Frontal cortex (tissue), 4 donors: ENCODE data around the gene CMTM2. TPM values are rescaled to one million over a fixed set of nuclear protein-coding genes. Genes with fewer than 3 reads are reported as not detected.
"Not testable (repeated sequence)": the region's sequence is repeated elsewhere in the genome, so short reads cannot be mapped to it uniquely, and the experiment has no call there.

ENCODE experiments used
- DNase-seq, 2 donors: peaks; one replicate each; pipeline ENCODE4 v3.0.0; 2012; ENCODE audit warnings: low spot score in 2 of 2
- FAIRE-seq: peaks from 2 replicates; lab custom pipeline; 2012; peaks lifted over from hg19 to GRCh38; lab: Jason Lieb, UNC
- small RNA-seq: library from RNA; depleted of rRNA; stranded (forward); fragments of <200 nt; gene quantifications from one replicate; pipeline ENCODE3, GENCODE V24; 2014
- total RNA-seq: library from RNA; depleted of rRNA; stranded (reverse); fragments of >200 nt; gene quantifications from one replicate; pipeline ENCODE4 v1.2.3, GENCODE V29; 2014
- donor health status: control.
- donor health status: control.
- donor health status: control.

CMTM2 gene
- total RNA-seq, 1 donor from 2014 or later: not detected

DNA sequence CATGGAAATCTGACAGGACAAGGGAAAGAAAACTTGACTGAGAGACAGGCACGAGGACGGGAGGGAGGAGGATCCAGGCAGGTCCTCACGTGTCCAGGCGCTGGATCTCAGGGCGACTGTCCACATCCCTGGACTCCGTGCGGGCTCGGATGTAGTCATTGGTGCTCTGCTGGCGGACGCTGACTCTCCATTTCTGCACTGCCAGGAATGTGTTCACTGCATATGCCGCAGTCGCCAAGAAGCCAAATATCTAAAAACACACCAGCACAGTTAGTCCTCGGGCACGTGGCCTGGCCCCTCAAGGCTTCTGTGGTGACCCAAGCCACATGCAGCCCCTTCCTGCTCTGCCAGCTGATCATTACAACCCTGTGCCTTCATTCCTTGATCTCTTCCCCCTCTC lies 42.7 kb downstream of the CMTM2 start:
- no peak for DNase-seq
- FAIRE-seq: no peak

DNA sequence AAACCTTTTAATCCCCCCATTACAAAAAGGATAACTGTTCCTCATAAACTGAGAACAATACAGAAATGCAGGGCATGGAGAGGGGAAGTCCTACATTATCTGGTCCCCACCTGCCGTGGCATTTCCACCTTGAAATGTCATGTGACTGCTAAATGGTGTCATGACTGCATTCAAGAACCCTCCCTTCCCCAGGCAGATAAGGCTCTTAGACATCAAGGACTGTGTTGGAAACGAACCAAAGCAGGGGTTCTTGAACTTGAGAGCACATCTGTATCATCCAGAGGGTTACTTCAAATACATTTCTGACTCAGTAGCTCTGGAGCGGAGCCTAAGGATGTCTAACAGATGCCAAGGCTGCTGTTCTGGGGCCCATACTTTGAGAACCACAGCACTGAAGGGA lies 43.6 kb downstream of the CMTM2 start:
- no peak for DNase-seq
- FAIRE-seq: no peak

GRCh38 chr16:66623755-66624154 lies 44.5 kb downstream of the CMTM2 start:
- DNase-seq (no peak), FAIRE-seq (no peak)

DNA sequence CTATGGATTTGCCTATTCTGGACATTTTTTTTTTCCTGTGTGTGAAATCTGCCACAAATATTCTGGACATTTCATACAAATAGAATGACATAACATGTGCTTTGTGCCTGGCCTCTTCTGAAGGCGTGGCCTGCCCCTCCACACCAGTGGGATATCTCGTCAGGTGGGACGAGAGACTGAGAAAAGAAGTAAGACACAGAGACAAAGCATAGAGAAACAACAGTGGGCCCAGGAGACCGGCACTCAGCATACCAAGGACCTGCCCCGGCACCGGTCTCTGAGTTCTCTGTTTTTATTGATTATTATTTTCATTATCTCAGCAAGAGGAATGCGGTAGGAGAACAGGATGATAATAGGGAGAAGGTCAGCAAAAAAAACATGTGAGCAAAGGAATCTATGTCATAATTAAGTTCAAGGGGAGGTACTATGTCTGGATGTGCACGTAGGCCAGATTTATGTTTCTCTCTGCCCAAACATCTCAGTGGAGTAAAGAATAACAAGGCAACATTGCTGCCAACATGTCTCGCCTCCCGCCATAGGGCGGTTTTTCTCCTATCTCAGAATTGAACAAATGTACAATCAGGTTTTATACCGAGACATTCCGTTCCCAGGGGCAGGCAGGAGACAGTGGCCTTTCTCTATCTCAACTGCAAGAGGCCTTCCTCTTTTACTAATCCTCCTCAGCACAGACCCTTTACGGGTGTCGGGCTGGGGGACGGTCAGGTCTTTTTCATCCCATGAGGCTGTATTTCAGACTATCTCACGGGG lies 48.5 kb downstream of the CMTM2 start:
- not testable (repeated sequence) for DNase-seq, FAIRE-seq

GRCh38 chr16:66629856-66630255 lies 50.6 kb downstream of the CMTM2 start:
- DNase-seq (no peak), FAIRE-seq (no peak)

DNA sequence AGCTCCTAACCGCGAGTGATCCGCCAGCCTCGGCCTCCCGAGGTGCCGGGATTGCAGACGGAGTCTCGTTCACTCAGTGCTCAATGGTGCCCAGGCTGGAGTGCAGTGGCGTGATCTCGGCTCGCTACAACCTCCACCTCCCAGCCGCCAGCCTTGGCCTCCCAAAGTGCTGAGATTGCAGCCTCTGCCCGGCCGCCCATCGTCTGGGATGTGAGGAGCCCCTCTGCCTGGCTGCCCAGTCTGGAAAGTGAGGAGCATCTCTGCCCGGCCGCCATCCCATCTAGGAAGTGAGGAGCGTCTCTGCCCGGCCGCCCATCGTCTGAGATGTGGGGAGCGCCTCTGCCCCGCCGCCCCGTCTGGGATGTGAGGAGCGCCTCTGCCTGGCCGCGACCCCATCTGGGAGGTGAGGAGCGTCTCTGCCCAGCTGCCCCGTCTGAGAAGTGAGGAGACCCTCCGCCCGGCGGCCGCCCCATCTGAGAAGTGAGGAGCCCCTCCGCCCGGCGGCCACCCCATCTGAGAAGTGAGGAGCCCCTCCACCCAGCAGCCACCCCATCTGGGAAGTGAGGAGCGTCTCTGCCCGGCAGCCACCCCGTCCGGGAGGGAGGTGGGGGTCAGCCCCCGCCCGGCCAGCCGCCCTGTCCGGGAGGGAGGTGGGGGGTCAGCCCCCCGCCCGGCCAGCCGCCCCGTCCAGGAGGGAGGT lies 51.4 kb downstream of the CMTM2 start:
- FAIRE-seq, DNase-seq: not testable (repeated sequence)

GRCh38 chr16:66631558-66631957 lies 52.3 kb downstream of the CMTM2 start:
- FAIRE-seq, DNase-seq: not testable (repeated sequence)

DNA sequence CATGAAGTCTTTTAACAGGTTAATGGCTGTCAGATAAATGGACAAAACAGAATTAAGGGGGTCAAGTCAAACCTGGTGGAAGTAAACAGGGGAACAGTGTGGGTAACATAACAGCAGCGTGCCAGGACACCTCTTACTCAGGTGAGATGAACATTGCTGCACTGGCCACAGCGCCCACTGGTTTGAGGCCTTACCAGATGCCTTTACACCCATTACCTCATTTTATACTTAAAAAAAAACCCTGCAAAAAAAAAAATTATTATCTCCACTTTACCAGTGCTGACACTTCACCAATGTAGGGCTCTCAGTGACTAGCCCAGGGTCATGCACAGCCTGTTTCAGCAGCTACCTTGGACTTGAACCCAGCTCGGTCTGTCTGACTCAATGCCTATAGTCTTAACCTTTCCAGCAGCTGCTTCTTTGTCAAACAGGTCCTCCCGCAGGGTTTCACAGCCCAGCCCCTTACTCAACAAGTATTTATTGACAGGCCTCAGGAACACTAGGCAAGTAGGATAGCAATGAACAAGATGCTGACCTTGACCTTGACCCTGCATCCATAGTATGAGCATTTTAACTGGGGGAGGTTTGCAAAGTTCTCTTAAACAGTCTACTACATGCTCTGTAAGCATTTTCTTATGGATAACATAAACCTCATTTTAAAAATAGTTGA lies 55.4 kb downstream of the CMTM2 start:
- FAIRE-seq: no peak
- DNase-seq: no peak

DNA sequence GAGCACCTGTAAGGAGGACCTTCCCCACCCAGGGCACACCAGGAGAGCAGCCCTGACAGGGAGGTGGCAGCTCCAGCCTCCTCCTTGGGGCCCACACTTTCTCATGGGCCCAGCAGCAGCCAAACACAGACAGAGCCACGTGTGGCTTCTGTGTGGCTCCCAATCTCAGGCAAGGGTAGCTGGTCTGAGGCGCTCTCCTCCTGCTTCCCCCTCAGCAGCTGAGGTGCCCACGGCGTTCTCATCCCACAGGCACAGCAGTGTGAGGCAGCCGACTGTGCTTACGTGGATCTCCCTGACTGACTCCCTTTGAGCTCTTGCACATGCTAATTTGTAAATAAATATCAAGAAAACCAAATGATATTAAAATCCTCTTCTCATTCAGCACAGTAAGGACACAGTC lies 56.1 kb downstream of the CMTM2 start:
- no peak for DNase-seq

DNA sequence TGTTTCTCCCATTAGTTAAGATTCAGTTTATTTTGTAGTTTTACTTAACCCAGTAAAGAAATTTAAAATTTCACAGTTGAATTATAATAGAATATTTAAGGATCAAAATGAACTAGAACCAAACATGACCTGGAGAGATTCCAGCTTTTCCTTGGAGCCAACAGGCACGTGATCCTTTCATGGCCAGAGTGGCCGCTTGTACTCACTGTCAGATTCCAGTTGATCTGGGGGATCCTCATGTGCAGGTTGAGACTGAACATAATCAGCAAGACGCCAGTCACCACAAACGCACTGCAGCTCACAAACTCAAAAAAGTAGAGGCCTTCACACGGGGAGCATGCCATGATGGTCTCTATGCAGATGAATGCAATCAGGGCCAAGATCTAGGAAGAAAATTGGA lies 56.9 kb downstream of the CMTM2 start:
- FAIRE-seq (no peak), DNase-seq (no peak)

More for the DNA sequence above, 56.1 kb downstream of the CMTM2 start:
- no peak for FAIRE-seq

GRCh38 chr16:66637806-66638205 lies 58.5 kb downstream of the CMTM2 start:
- no peak for DNase-seq
- no peak for FAIRE-seq

Small RNA genes lying within 50 kb of the gene (small RNA-seq; reads per million reads assigned to genes)
- gene CKLF-CMTM1: not detected

Other genes starting within 250 kb of the CMTM2 start
- gene CDH5, start 212.8 kb upstream of the CMTM2 start, total RNA-seq: 6.1 TPM
- 4.5 TPM for gene BEAN1, start 152.2 kb upstream of the CMTM2 start, total RNA-seq
- gene TK2, start 29.3 kb upstream of the CMTM2 start, total RNA-seq: 20.0 TPM
- gene CKLF, start 26.9 kb upstream of the CMTM2 start, total RNA-seq: 33.0 TPM
- 4.1 TPM for gene CMTM1, start 13.0 kb upstream of the CMTM2 start, total RNA-seq
- gene CMTM3, start 25.2 kb downstream of the CMTM2 start, total RNA-seq: 3.3 TPM
- 51.0 TPM for gene CMTM4, start 117.3 kb downstream of the CMTM2 start, total RNA-seq
- 183 TPM for gene DYNC1LI2, start 172.1 kb downstream of the CMTM2 start, total RNA-seq
- 0.41 TPM for gene TERB1, start 222.1 kb downstream of the CMTM2 start, total RNA-seq